GM12875 (cell line): ENCODE results near the gene FAM110D.

ENCODE experiments used
- H3K4me3 ChIP-seq: one replicate; pipeline ENCODE4 v1.5.1; 2011; ENCODE audit warnings: low read depth, low read length, control low read depth
- CTCF ChIP-seq: IDR thresholded peaks from 2 replicates; pipeline ENCODE4 v1.5.1; 2011; ENCODE audit warnings: low read depth, mild to moderate bottlenecking, control low read depth, inconsistent platforms, low read length, moderate library complexity, borderline replicate concordance; ENCODE audit not compliant: insufficient read depth

Gene FAM110D

DNA sequence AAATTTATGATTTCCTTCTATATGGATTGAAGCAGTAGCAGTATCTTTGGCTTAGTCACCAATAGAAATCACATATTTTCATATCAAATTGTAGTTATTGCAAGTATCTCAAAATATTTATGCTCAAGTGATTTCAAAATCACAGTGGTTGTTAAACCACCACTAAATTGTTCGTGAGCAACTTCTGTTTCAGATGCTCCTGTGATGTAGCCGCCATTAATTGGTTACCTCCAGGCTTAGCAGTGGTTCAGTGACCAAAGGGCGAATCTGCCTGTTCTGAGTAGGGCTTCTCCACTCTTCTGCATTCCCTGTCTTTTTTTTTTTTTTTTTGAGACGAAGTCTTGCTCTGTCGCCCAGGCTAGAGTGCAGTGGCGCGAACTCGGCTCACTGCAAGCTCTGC is 16.5 kb downstream of the FAM110D start:
- no peak overlapping the region for H3K4me3 ChIP-seq
- no peak for TF ChIP-seq CTCF

DNA sequence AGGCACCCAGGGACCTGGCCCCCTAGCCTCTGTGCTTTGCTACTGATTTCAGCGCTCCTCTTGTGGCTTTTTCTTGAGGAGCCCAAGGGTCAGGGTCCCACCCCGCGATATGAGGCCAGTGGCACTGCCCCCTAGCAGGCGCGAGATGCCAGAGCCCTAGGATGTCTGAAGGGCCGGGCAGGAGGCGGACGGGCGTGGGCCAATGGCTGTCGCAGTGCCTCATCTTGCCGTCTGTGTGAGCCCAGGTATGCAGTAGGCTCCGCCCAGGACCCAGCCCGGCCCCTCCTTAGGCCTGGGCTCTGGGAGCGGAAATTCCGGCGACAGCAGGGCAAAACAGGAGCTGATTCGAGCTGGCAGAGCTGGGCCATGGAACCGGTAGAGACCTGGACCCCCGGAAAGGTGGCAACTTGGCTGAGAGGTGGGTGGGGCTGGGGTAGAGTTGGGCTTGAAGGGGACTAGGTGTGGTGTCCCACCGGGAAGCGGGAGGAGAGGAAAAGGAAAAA is 18.4 kb downstream of the FAM110D start, which contains the start of gene CNKSR1:
CNKSR1 (plus strand) TSS at position 310 of the 503 bp plus-strand sequence; CDS start at position 367, 57 bp downstream.
- peak within 1 kb of the TSS; percentile 29 for H3K4me3 ChIP-seq
- TF ChIP-seq CTCF = no peak

DNA sequence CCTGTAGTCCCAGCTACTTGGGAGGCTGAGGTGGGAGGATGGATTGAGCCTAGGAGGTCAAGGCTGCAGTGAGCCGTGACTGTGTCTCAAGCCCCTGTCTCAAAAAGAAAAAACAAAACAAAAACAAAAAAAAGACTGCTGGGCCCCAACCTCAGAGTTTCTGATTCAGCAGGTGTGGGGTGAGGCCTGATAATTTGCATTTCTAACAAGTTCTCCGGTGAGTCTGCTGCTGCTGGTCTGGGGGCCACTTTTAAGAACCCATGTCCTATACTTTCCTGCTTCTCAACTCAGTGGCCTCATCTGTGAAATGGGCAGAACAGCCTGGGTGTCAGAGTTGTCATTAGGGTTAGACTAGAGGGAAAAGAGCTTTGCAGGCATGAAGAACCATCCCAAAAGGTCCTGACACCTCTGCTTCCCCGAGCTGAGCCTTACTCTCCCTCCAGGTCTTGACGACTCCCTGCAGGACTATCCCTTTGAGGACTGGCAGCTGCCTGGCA is 21.2 kb downstream of the FAM110D start:
- TF ChIP-seq CTCF = no peak
- no peak overlapping the region for H3K4me3 ChIP-seq

- no peak for TF ChIP-seq CTCF
- no peak overlapping the region for H3K4me3 ChIP-seq
Observed at GRCh38 chr1:26181586-26182382, 22.9 kb downstream of the FAM110D start.

- no peak overlapping the region for H3K4me3 ChIP-seq
- TF ChIP-seq CTCF = no peak
Observed at GRCh38 chr1:26182383-26182696, 23.5 kb downstream of the FAM110D start.

DNA sequence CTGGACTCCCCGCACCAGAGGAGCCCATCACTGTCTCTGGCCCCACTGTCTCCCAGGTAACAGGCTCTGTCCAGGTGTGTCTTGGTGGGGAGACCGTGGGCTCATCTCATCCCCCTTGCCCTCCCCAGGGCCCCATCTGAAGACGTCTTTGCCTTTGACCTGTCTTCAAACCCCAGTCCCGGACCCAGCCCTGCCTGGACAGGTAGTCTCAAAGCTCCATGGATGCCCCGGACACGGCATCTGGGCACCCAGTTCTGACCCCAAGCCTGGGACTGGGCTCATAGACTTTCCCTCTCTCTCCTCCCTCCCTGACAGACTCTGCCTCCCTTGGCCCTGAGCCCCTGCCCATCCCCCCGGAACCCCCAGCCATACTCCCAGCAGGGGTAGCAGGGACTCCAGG is 25.2 kb downstream of the FAM110D start:
- no peak overlapping the region for H3K4me3 ChIP-seq
- TF ChIP-seq CTCF = no peak

GRCh38 chr1:26184883-26185282 is 26.0 kb downstream of the FAM110D start:
- TF ChIP-seq CTCF = no peak
- no peak overlapping the region for H3K4me3 ChIP-seq
